ENCODE data around the gene ZNF273.
"Not testable (repeated sequence)": the region's sequence is repeated elsewhere in the genome, so short reads cannot be mapped to it uniquely, and the experiment has no call there.

ZNF273 gene

GRCh38 chr7:64908358-64908757, 5.3 kb downstream of the ZNF273 start:
- Histone ChIP-seq H3K27ac (ENCODE audit: low read length) (no peak overlapping the region), H3K4me2 (ENCODE audit: low read length) (no peak overlapping the region), H3K4me1 (ENCODE audit: low read length) (peaks cover 14% of the 10 kb centered on the region; the same call in 1 of the 2 replicates), H3K79me2 (ENCODE audit: low read length) (peaks cover 100% of the 10 kb centered on the region), H3K27me3 (ENCODE audit: low read depth, low read length) (no peaks in the 10 kb centered on the region), H3K36me3 (replicated peaks; ENCODE audit: low read depth, low read length) (peaks cover 45% of the 10 kb centered on the region), H2AFZ (ENCODE audit: low read depth, low read length) (no peak overlapping the region), H3K4me3 (ENCODE audit: low read length) (no peak overlapping the region), H3K9ac (ENCODE audit: low read length) (no peak overlapping the region), H4K20me1 (ENCODE audit: insufficient read depth, low read length) (peaks cover 23% of the 10 kb centered on the region), H3K9me3 (ENCODE audit: insufficient read depth, low read length) (peaks cover 22% of the 10 kb centered on the region; the same call in 1 of the 2 replicates)
- no peak for TF ChIP-seq CTCF (IDR thresholded peaks at IDR 0.05; ENCODE audit: low read depth, low read length)
- no peak for TF ChIP-seq EZH2phosphoT487 (IDR thresholded peaks at IDR 0.05; ENCODE audit: low read depth)

GRCh38 chr7:64914557-64914956, 11.5 kb downstream of the ZNF273 start:
- H3K27ac ChIP-seq (ENCODE audit: low read length): no peak overlapping the region
- H3K9ac ChIP-seq (ENCODE audit: low read length): no peak overlapping the region
- no peak overlapping the region for H3K4me2 ChIP-seq (ENCODE audit: low read length)
- H2AFZ ChIP-seq (ENCODE audit: low read depth, low read length): no peak overlapping the region
- H3K9me3 ChIP-seq (ENCODE audit: insufficient read depth, low read length): peaks cover 33% of the 10 kb centered on the region; the same call in 1 of the 2 replicates
- peaks cover 78% of the 10 kb centered on the region for H3K36me3 ChIP-seq (replicated peaks; ENCODE audit: low read depth, low read length)
- TF ChIP-seq CTCF (IDR thresholded peaks at IDR 0.05; ENCODE audit: low read depth, low read length): no peak
- TF ChIP-seq EZH2phosphoT487 (IDR thresholded peaks at IDR 0.05; ENCODE audit: low read depth): no peak
- H3K79me2 ChIP-seq (ENCODE audit: low read length): peaks cover 76% of the 10 kb centered on the region
- H3K4me3 ChIP-seq (ENCODE audit: low read length): no peak overlapping the region
- H3K27me3 ChIP-seq (ENCODE audit: low read depth, low read length): no peaks in the 10 kb centered on the region
- H3K4me1 ChIP-seq (ENCODE audit: low read length): no peaks in the 10 kb centered on the region
- H4K20me1 ChIP-seq (ENCODE audit: insufficient read depth, low read length): no peaks in the 10 kb centered on the region

- Histone ChIP-seq H3K79me2 (ENCODE audit: low read length) (peaks cover 70% of the 10 kb centered on the region), H3K36me3 (replicated peaks; ENCODE audit: low read depth, low read length) (peaks cover 78% of the 10 kb centered on the region), H3K9me3 (ENCODE audit: insufficient read depth, low read length) (peaks cover 29% of the 10 kb centered on the region; the same call in 1 of the 2 replicates)
- H3K4me2 ChIP-seq (ENCODE audit: low read length); H3K27ac ChIP-seq (ENCODE audit: low read length); H3K4me1 ChIP-seq (ENCODE audit: low read length); H3K27me3 ChIP-seq (ENCODE audit: low read depth, low read length); H2AFZ ChIP-seq (ENCODE audit: low read depth, low read length); H3K4me3 ChIP-seq (ENCODE audit: low read length); H3K9ac ChIP-seq (ENCODE audit: low read length); H4K20me1 ChIP-seq (ENCODE audit: insufficient read depth, low read length): not testable (repeated sequence)
These were observed 12.2 kb downstream of the ZNF273 start for GRCh38 chr7:64915301-64915700.

GRCh38 chr7:64928252-64929187, 25.4 kb downstream of the ZNF273 start:
- not testable (repeated sequence) for H2AFZ ChIP-seq (ENCODE audit: low read depth, low read length); H3K4me3 ChIP-seq (ENCODE audit: low read length); H3K4me2 ChIP-seq (ENCODE audit: low read length); H3K79me2 ChIP-seq (ENCODE audit: low read length); H3K9ac ChIP-seq (ENCODE audit: low read length); H3K27me3 ChIP-seq (ENCODE audit: low read depth, low read length); H3K4me1 ChIP-seq (ENCODE audit: low read length); H3K27ac ChIP-seq (ENCODE audit: low read length); H4K20me1 ChIP-seq (ENCODE audit: insufficient read depth, low read length)
- peaks cover 33% of the 10 kb centered on the region; the same call in 1 of the 2 replicates for H3K9me3 ChIP-seq (ENCODE audit: insufficient read depth, low read length)
- H3K36me3 ChIP-seq (replicated peaks; ENCODE audit: low read depth, low read length): peaks cover 76% of the 10 kb centered on the region

GRCh38 chr7:64934478-64934877, 31.4 kb downstream of the ZNF273 start:
- Histone ChIP-seq H3K79me2 (ENCODE audit: low read length) (no peaks in the 10 kb centered on the region), H3K4me2 (ENCODE audit: low read length) (no peak overlapping the region), H3K27ac (ENCODE audit: low read length) (no peak overlapping the region), H3K4me3 (ENCODE audit: low read length) (no peak overlapping the region), H3K4me1 (ENCODE audit: low read length) (no peaks in the 10 kb centered on the region), H4K20me1 (ENCODE audit: insufficient read depth, low read length) (no peaks in the 10 kb centered on the region), H3K9ac (ENCODE audit: low read length) (no peak overlapping the region), H2AFZ (ENCODE audit: low read depth, low read length) (no peak overlapping the region), H3K9me3 (ENCODE audit: insufficient read depth, low read length) (peaks cover 1% of the 10 kb centered on the region; the same call in 1 of the 2 replicates), H3K27me3 (ENCODE audit: low read depth, low read length) (no peaks in the 10 kb centered on the region), H3K36me3 (replicated peaks; ENCODE audit: low read depth, low read length) (peaks cover 41% of the 10 kb centered on the region)
- TF ChIP-seq EZH2phosphoT487 (IDR thresholded peaks at IDR 0.05; ENCODE audit: low read depth): no peak
- TF ChIP-seq CTCF (IDR thresholded peaks at IDR 0.05; ENCODE audit: low read depth, low read length): no peak
